ENCODE measurements around the gene GPHN.

GPHN gene

GRCh38 chr14:67071506-67071905 is 563.6 kb downstream of the GPHN start:
- no peak for DNase-seq

DNA sequence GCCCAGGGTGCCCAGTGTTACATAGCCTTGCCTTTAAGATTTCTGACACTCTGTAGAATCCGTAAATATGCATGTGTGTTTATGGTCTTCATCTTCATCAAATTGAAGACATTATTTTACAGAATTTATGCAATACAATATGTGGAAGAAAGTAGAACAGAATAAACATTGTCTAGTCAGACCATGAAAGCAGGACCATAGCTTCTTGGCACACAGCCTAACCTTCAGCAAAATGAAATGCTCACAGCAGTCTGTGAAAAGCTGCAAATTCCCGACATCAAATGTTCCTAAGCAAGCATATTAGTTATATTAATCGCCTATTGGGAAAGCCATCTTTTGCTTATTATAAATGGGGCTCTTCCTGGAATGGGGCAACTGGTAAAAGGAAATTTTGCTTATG is 570.0 kb downstream of the GPHN start:
- no peak for DNase-seq

DNA sequence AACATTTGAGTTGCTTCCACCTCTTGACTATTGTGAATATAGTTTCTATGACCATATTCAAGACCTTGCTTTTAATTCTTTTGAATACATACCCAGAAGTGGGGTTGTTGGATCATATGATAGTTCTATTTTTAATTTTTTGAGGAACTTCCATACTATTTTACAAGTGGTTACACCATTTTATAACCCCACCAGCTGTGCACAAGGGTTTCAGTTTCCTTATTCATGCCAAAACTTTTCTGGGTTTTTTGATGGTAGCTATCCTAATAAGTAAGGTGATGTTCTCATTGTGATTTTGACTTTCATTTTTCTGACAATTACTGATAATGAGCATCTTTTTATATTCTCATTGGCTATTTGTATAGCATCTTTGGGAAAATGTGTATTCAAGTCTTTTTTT is 571.9 kb downstream of the GPHN start:
- no peak for DNase-seq

DNA sequence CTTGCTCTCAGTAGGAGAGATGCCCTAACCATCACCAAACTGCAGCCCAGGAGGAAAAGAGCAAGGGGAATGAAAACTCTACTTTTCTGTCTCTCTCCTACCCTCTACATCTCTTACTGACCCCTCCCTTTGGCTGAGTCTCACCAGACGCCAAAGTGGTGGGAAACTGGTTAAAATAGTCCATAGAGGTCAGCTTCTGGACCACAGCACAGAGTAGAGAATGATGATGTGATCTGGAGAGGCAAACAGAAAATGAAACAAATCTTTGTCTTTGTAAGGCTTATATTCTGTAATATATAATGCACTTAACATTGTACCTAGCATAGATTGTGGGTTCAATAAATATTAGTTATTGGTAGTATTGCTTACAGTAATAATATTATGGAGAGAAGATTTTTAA is 600.3 kb downstream of the GPHN start:
- DNase-seq: no peak

GRCh38 chr14:67111022-67111421 is 603.1 kb downstream of the GPHN start:
- no peak for DNase-seq

- no peak for DNase-seq
Observed at GRCh38 chr14:67112344-67112743, 604.4 kb downstream of the GPHN start.

DNA sequence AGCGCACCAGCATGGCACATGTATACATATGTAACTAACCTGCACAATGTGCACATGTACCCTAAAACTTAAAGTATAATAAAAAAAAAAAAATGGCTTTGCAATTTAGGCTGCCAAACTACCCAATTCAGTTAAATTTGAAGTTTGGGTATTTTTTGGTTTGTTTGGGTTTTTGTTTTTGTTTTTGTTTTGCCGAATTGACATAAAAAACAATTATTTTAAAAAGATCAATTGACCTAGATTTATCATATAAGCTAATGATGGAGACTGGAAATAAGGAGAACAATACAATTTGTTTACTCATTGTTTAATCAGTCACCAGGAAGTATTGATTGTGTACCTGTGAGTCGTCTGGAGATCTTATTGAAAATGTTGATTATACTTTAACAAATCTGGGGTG is 619.2 kb downstream of the GPHN start:
- DNase-seq: no peak

DNA sequence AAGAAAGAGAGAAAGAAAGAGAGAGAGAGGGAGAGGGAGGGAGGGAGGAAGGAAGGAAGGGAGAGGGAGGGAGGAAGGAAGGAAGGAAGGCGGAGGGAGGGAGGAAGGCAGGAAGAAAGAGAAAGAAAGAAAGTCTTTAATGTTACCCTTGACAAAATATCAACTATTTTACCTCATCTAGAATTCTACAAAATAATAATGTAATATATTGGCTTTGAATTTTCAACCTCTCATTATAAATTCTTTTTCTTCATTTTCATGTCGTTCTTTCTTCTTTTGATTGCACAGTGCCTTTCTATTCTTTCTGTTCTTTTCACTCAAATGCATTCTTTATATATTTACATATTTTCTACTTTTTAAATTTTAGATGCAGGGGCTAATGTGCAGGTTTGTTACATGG is 621.8 kb downstream of the GPHN start:
- DNase-seq: no peak

GRCh38 chr14:67131691-67132090 is 623.7 kb downstream of the GPHN start:
- DNase-seq: no peak

GRCh38 chr14:67133144-67133543 is 625.2 kb downstream of the GPHN start:
- DNase-seq: no peak

- DNase-seq: no peak
Observed at GRCh38 chr14:67133595-67134441, 625.9 kb downstream of the GPHN start.

DNA sequence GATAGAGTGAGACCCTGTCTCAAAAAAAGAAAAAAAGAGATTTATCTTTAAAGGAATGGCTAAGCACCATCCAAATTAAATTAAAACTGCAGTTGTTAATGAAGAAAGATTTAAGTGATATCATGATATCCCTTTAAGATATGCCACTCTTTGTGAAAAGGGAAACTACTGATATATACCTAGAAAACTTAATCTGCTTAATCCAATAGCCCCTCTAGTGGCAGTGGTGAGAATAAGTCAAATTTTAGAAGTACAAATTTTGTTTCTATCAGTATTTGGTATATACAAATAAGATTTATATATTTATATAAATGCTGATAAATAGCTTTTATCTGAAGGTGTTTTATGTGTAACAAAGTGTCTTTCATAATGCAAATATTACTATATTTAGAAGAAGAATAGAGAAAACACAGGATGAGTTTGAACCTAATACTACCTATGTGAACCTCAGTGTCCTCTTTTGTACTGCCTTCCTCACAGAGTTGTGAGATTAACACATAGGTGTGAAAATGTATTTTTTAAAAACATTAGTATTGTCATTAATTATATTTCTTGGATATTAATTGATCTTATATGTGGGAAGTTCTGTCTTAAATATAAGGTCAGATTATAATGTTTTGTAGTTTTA is 629.9 kb downstream of the GPHN start:
- no peak for DNase-seq

GRCh38 chr14:67140556-67140955 is 632.6 kb downstream of the GPHN start:
- no peak for DNase-seq

DNA sequence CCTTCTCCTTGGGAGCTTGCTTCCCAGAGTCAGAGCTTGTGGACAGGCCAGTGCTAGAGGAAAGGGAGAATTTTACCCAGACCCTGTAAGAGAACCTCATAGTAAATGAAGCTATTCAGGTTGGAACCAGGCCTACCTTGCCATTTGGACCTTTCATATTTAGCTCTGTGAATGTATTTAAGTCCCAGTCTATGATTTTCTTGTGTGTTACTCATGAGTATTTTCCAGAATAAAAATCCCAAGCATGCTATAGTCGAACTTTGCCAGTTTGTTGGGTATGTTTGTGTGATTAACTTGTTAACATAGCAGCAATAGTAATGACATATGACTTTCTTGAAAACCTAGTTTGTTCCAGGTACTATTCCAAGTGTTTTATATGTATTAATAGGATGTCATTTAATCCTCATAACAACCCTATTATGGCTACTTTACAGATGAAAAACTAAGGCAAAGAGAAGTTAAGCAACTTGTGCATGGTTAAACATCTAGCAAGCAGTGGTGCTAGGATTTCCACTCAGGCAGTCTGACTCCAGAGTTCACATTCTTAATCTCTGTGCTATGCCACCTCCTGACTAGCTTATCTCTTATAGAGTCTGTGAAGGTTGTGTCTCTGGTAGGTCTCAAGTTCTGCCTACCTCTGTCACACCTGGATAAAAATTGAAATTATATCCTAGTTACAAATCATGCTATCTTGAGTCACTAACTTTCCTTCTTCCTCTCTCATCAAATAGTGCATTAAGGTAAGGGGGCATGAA is 633.4 kb downstream of the GPHN start:
- no peak for DNase-seq

GRCh38 chr14:67151082-67151666 is 643.2 kb downstream of the GPHN start:
- no peak for DNase-seq

DNA sequence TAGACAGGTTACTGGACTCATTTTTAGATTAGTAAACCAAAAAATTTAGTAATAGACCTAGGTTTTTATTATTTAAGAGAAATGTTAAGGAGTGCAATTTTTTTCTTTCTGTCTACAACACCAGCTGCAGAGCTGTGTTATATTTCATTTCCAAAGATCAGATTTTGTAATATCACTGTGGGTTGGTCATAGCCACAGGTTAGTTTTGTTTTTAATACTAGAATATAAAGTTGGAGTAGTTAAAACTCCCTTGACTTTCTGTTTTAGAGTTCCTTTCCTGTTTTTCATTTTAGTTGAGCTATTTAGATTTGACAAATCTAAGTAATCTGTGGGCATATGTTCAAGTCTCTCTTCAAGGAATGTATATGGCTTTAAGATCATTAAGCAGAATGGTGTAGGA is 650.6 kb downstream of the GPHN start:
- no peak for DNase-seq

- DNase-seq: no peak
Observed at GRCh38 chr14:67162385-67162784, 654.4 kb downstream of the GPHN start.

- peak; percentile 51 for DNase-seq
Observed at GRCh38 chr14:67166450-67166853, 658.5 kb downstream of the GPHN start.

DNA sequence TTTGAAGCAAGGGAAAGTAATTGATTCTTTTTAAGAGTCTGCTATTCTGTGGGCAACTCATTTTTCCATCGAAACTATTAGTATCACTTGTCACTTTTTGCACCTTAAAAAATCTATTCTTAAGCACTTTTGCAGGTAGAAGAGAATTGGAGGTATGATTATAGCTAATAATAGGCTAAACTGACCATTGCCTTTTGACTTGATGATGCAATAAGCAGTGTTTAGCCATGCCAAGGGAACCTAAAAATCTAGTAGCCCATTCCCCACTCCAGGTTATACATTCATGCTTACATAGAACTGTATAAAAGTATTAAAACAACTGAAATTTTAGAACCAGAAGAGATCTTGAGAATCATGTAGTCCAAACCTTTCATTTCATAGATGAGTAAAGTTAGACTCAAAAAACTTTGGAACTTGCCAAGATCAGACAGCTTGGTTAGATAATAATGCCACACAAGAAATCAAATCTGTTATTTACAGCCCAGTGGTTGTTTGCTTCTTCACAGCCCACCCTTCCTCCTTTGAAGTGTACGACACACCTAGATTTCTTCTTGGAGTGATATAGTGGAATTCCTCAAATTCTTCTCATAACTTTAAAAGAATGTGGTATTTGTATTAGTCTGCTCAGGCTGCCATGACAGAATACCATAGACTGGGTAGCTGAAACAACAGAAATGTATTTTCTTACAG is 659.6 kb downstream of the GPHN start:
- no peak for DNase-seq

GRCh38 chr14:67168110-67168441 is 660.1 kb downstream of the GPHN start:
- DNase-seq: no peak

GRCh38 chr14:67170660-67171059 is 662.7 kb downstream of the GPHN start:
- DNase-seq: no peak

DNA sequence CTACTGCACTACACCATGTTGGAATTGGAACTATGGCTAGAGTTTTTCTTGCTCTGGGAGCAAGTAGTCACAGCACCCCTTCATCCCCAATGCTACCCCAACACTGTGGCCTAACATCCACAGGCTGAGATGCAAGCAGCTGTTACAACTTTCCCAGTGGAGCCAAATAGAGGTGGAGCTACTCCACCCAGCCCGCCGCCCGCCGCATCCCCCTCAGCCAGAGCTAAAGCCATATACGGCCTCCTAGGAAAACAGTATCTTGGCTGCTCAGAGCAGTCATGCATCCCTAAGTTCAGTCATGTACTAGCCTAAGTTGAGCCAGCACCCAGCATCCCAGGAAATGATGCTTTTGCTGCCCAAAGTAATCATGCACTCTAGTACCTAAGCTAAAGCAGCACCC is 664.1 kb downstream of the GPHN start:
- no peak for DNase-seq

GRCh38 chr14:67172520-67172919 is 664.6 kb downstream of the GPHN start:
- DNase-seq: no peak
